ENCODE measurements around the gene FASTK.

- TF ChIP-seq CTCF (IDR thresholded peaks at IDR 0.05) (no peak), EP300 (IDR thresholded peaks at IDR 0.05) (no peak), POLR2AphosphoS5 (IDR thresholded peaks at IDR 0.05) (no peak)
Observed at GRCh38 chr7:151124481-151124880, 43.9 kb upstream of the FASTK start.
